SK-N-SH (cell line): Measurements from ENCODE around the gene TSPAN32. TPM values are rescaled to one million over a fixed set of nuclear protein-coding genes. Genes with fewer than 3 reads are reported as not detected.
A peak's percentile ranks its signal among the peaks of the same experiment; 100 is the strongest.

Experiments used
- CTCF ChIA-PET: fragments of 300-600, 350-600 bp; formaldehyde crosslinking; extraction: SDS; loops from one replicate; lab custom pipeline; 2021; lab: Yijun Ruan, JAX
- POLR2A ChIA-PET: fragments of 350-600 bp; sonication (Branson Sonifier 250); formaldehyde crosslinking; extraction: SDS; loops from one replicate; lab custom pipeline; 2020; ENCODE audit warnings: antibody characterized with exemption, inconsistent platforms; lab: Yijun Ruan, JAX
- DNase-seq: peaks from one replicate; pipeline ENCODE4 v3.0.0; 2012
- H2AFZ ChIP-seq: fragments of 200-600 bp; sonication (generic); 2 replicates; pipeline ENCODE4 v1.8.1; 2016; ENCODE audit warnings: antibody characterized with exemption, mild to moderate bottlenecking, low read depth
- H3F3A ChIP-seq: fragments of 200-600 bp; sonication (generic); replicated peaks from 2 replicates; pipeline ENCODE3; 2016; ENCODE audit warnings: antibody characterized with exemption, mild to moderate bottlenecking; ENCODE audit not compliant: insufficient read depth
- H3K27ac ChIP-seq, 2 experiments: fragments of 200-500 bp in 1 of 2; fragments of 200-600 bp in 1 of 2; sonication (Bioruptor generic) in 1 of 2; sonication (generic), shearing (Covaris generic) in 1 of 2; 2 replicates each; pipeline versions ENCODE4 v1.5.1 to v1.6.1; 2014 to 2016; ENCODE audit warnings: low read depth in 2 of 2, inconsistent platforms in 1 of 2, low read length in 1 of 2, mild to moderate bottlenecking in 1 of 2, mixed read lengths in 1 of 2
- H3K27me3 ChIP-seq: fragments of 200-600 bp; sonication (generic), shearing (Covaris generic); 2 replicates; pipeline ENCODE4 v1.6.1; 2016; ENCODE audit warnings: mixed run types; ENCODE audit not compliant: insufficient read depth
- H3K36me3 ChIP-seq, 2 experiments: fragments of 200-500 bp in 1 of 2; fragments of 200-600 bp in 1 of 2; sonication (Bioruptor generic) in 1 of 2; sonication (generic) in 1 of 2; replicated peaks in 1 of 2; 2 replicates each; pipeline versions ENCODE3 to v1.5.1; 2014 to 2016; ENCODE audit warnings: low read length in 1 of 2, mild to moderate bottlenecking in 1 of 2; ENCODE audit not compliant: insufficient read depth in 2 of 2, control insufficient read depth in 1 of 2
- H3K4me1 ChIP-seq, 2 experiments: fragments of 200-500 bp in 1 of 2; fragments of 200-600 bp in 1 of 2; sonication (Bioruptor generic) in 1 of 2; sonication (generic), shearing (Covaris generic) in 1 of 2; 2 replicates each; pipeline versions ENCODE4 v1.5.1 to v1.6.1; 2014 to 2016; ENCODE audit warnings: low read depth in 1 of 2, low read length in 1 of 2, mixed run types in 1 of 2; ENCODE audit not compliant: insufficient read depth in 2 of 2, control insufficient read depth in 1 of 2
- H3K4me2 ChIP-seq: fragments of 200-600 bp; sonication (generic), shearing (Covaris generic); 2 replicates; pipeline ENCODE4 v1.6.1; 2017; ENCODE audit warnings: mixed run types
- H3K4me3 ChIP-seq, 2 experiments: fragments of 200-500 bp in 1 of 2; fragments of 200-600 bp in 1 of 2; sonication (Bioruptor generic) in 1 of 2; sonication (generic), shearing (Covaris generic) in 1 of 2; 2 replicates each; pipeline versions ENCODE4 v1.5.1 to v1.8.1; 2014 to 2016; ENCODE audit warnings: low read depth in 2 of 2, inconsistent platforms in 1 of 2, low read length in 1 of 2, mild to moderate bottlenecking in 1 of 2, mixed read lengths in 1 of 2, moderate library complexity in 1 of 2
- H3K79me2 ChIP-seq: fragments of 200-600 bp; sonication (generic); 2 replicates; pipeline ENCODE4 v1.8.1; 2017; ENCODE audit warnings: mild to moderate bottlenecking; ENCODE audit not compliant: insufficient read depth
- H3K9ac ChIP-seq: fragments of 200-600 bp; sonication (generic); 2 replicates; pipeline ENCODE4 v1.6.1; 2017; ENCODE audit warnings: mixed run types
- H3K9me2 ChIP-seq: fragments of 200-600 bp; sonication (generic); 2 replicates; pipeline ENCODE4 v1.6.1; 2017; ENCODE audit warnings: mixed run types
- H3K9me3 ChIP-seq: fragments of 200-600 bp; sonication (generic); 2 replicates; pipeline ENCODE4 v1.6.1; 2017; ENCODE audit warnings: mixed run types, mild to moderate bottlenecking, moderate library complexity
- H4K20me1 ChIP-seq: fragments of 200-600 bp; sonication (generic); 2 replicates; pipeline ENCODE4 v1.6.1; 2017; ENCODE audit warnings: mild to moderate bottlenecking, mixed run types; ENCODE audit not compliant: insufficient read depth
- CHD2 ChIP-seq: fragments of 150-350 bp; IDR thresholded peaks from 2 replicates; pipeline ENCODE4 v1.6.1; 2018; ENCODE audit warnings: low read length; ENCODE audit not compliant: partially characterized antibody
- ELF1 ChIP-seq: IDR thresholded peaks from 2 replicates; pipeline ENCODE4 v1.4.0; 2012
- FOSL2 ChIP-seq: IDR thresholded peaks from 2 replicates; pipeline ENCODE4 v1.4.0; 2012; ENCODE audit warnings: low read depth, mild to moderate bottlenecking, moderate library complexity, borderline replicate concordance
- GABPA ChIP-seq: IDR thresholded peaks from 2 replicates; pipeline ENCODE4 v1.4.0; 2012; ENCODE audit warnings: low read depth, mild to moderate bottlenecking
- GATA2 ChIP-seq: sonication (generic); formaldehyde crosslinking; IDR thresholded peaks from 2 replicates; pipeline ENCODE4 v1.5.0; 2020; ENCODE audit warnings: mild to moderate bottlenecking, missing genetic modification reagents
- MEF2A ChIP-seq: IDR thresholded peaks from 2 replicates; pipeline ENCODE4 v1.4.0; 2012; ENCODE audit warnings: low read depth, borderline replicate concordance
- MXI1 ChIP-seq: IDR thresholded peaks from 2 replicates; pipeline ENCODE4 v1.6.1; 2012; ENCODE audit warnings: mild to moderate bottlenecking, low read depth, low read length, improper control_type of control experiment
- NRF1 ChIP-seq: IDR thresholded peaks from 2 replicates; pipeline ENCODE4 v1.6.1; 2012; ENCODE audit warnings: low read depth, mild to moderate bottlenecking, low read length
- WGBS: methylation state at CpG from one replicate; pipeline ENCODE4 v1.1.6; 2017; ENCODE audit warnings: low lambda C conversion rate; 5-methylcytosine and 5-hydroxymethylcytosine counted together
- polyA plus RNA-seq, 3 experiments: library from polyadenylated mRNA; depleted of rRNA; stranded (reverse); fragments of >200 nt; gene quantifications; 2 replicates each; pipeline ENCODE4 v1.2.3, GENCODE V29; 2012
- TF ChIP-seq, protein P1 (sequence below): IDR thresholded peaks from 2 replicates; pipeline ENCODE4 v1.4.0; 2012; ENCODE audit warnings: low read depth, borderline replicate concordance
- TF ChIP-seq, protein P2 (sequence below): fragments of 200-600 bp; sonication (generic); IDR thresholded peaks from 2 replicates; pipeline ENCODE4 v1.6.1; 2017; ENCODE audit warnings: antibody characterized with exemption, mild to moderate bottlenecking, moderate library complexity
- TF ChIP-seq, protein P3 (sequence below): IDR thresholded peaks from 2 replicates; pipeline ENCODE4 v1.4.0; 2012; ENCODE audit warnings: low read depth, borderline replicate concordance

The TSPAN32 gene
- polyA plus RNA-seq, 1 of the 3 experiments (the other 2 are of a cell fraction): 0.12 TPM

DNA sequence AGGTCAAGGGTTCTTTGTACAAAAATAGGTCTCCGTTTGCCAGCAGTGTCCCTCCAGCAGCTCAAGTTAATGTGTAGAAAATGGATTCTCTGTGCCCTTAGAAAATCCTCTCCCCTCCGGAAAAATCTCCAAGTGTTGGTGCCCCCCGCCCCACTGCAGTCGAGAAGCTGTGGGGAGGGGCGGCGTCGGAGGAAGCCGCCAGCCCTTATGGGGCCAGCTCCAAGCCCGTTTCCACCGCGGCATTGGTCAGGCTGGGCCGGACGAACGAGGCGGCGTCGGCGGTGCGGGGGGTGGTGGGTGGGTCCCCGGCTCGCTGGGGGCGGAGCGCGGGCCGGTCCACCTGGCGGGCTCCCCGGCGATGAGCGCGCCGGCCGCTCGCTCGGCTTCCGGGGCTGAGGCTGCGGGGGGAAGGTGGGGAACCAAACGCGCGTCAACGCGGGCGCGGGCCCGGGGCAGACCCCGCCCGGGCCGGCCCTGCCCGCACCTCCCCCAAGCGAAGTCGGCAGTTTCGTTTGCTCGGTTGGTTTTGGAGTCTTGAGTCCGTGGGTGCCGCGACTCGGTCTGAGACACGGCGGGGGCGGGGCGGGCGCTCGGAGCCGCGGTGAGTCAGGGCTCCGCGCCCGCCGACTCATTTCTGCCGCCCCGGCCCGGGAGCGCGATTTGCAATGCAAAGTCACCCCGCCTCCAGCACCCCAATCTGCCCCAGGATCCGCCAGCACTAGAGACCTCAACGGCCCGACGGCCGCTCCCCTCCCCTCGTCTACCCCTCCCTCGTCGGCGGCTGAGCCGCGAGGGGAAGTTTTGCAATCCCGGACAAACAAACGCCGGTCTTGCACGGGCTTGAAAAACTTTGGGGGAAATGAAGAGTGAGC lies 32.8 kb upstream of the TSPAN32 start:
- no peak overlapping the region for H3K4me2 ChIP-seq

More for the DNA sequence above, 32.8 kb upstream of the TSPAN32 start:
- Histone ChIP-seq H3K27ac (no peak overlapping the region), H3K36me3 (no peaks in the 10 kb centered on the region), H2AFZ (no peak overlapping the region), H3K27me3 (peaks cover 22% of the 10 kb centered on the region), H3K9ac (no peak overlapping the region), H4K20me1 (no peaks in the 10 kb centered on the region), H3F3A (no peaks in the 10 kb centered on the region), H3K79me2 (no peaks in the 10 kb centered on the region), H3K9me2 (no peaks in the 10 kb centered on the region), H3K4me1 (no peaks in the 10 kb centered on the region), H3K4me3 (no peak overlapping the region), H3K9me3 (no peaks in the 10 kb centered on the region)
- ChIA-PET POLR2A (no interaction called here), CTCF (interaction anchor here (0.7 to 2.2 kb wide), 5 partner anchors 21 to 151 kb away, joined by 3 to 8 read pairs (median 4); partner anchors contain the start of genes C11orf21 and TSPAN32)
- WGBS: 4% methylated on average over 8 of the region's 89 CpGs
- TF ChIP-seq GATA2 (CRISPR knock-in tag) (no peak), MEF2A (no peak), CHD2 (no peak), ELF1 (no peak), NRF1 (no peak), MXI1 (no peak), GABPA (no peak), FOSL2 (no peak)
- TF ChIP-seq, protein P1, sequence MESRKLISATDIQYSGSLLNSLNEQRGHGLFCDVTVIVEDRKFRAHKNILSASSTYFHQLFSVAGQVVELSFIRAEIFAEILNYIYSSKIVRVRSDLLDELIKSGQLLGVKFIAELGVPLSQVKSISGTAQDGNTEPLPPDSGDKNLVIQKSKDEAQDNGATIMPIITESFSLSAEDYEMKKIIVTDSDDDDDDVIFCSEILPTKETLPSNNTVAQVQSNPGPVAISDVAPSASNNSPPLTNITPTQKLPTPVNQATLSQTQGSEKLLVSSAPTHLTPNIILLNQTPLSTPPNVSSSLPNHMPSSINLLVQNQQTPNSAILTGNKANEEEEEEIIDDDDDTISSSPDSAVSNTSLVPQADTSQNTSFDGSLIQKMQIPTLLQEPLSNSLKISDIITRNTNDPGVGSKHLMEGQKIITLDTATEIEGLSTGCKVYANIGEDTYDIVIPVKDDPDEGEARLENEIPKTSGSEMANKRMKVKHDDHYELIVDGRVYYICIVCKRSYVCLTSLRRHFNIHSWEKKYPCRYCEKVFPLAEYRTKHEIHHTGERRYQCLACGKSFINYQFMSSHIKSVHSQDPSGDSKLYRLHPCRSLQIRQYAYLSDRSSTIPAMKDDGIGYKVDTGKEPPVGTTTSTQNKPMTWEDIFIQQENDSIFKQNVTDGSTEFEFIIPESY: no peak
- TF ChIP-seq, protein P2, sequence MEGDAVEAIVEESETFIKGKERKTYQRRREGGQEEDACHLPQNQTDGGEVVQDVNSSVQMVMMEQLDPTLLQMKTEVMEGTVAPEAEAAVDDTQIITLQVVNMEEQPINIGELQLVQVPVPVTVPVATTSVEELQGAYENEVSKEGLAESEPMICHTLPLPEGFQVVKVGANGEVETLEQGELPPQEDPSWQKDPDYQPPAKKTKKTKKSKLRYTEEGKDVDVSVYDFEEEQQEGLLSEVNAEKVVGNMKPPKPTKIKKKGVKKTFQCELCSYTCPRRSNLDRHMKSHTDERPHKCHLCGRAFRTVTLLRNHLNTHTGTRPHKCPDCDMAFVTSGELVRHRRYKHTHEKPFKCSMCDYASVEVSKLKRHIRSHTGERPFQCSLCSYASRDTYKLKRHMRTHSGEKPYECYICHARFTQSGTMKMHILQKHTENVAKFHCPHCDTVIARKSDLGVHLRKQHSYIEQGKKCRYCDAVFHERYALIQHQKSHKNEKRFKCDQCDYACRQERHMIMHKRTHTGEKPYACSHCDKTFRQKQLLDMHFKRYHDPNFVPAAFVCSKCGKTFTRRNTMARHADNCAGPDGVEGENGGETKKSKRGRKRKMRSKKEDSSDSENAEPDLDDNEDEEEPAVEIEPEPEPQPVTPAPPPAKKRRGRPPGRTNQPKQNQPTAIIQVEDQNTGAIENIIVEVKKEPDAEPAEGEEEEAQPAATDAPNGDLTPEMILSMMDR: no peak
- TF ChIP-seq, protein P3, sequence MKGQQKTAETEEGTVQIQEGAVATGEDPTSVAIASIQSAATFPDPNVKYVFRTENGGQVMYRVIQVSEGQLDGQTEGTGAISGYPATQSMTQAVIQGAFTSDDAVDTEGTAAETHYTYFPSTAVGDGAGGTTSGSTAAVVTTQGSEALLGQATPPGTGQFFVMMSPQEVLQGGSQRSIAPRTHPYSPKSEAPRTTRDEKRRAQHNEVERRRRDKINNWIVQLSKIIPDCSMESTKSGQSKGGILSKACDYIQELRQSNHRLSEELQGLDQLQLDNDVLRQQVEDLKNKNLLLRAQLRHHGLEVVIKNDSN: no peak
- DNase-seq: peak; percentile 64
